Measurements from ENCODE around the gene C5AR2.
A peak's percentile ranks its signal among the peaks of the same experiment; 100 is the strongest.

C5AR2 gene

GRCh38 chr19:47390533-47391488 lies 58.8 kb downstream of the C5AR2 start:
- no peak for DNase-seq

- peak; percentile 67 for DNase-seq
These were observed 59.7 kb downstream of the C5AR2 start for GRCh38 chr19:47391510-47392223.
